K562 (cell line): Measurements from ENCODE around the gene RHEBL1.

Experiments used
- NFE2L1 ChIP-seq: fragments of 450-650 bp; IDR thresholded peaks from 2 replicates; pipeline ENCODE4 v1.6.1; 2016; ENCODE audit warnings: missing genetic modification characterization, low read depth, mild to moderate bottlenecking, missing compliant biosample characterization, moderate library complexity, borderline replicate concordance
- TF ChIP-seq, protein P1 (sequence below): IDR thresholded peaks from 3 replicates; pipeline ENCODE4 v1.6.1; 2011; ENCODE audit warnings: borderline replicate concordance, mild to moderate bottlenecking; ENCODE audit not compliant: insufficient read length, insufficient read depth

GRCh38 chr12:49058366-49059044 lies 11.3 kb downstream of the RHEBL1 start:
- TF ChIP-seq, protein P1, sequence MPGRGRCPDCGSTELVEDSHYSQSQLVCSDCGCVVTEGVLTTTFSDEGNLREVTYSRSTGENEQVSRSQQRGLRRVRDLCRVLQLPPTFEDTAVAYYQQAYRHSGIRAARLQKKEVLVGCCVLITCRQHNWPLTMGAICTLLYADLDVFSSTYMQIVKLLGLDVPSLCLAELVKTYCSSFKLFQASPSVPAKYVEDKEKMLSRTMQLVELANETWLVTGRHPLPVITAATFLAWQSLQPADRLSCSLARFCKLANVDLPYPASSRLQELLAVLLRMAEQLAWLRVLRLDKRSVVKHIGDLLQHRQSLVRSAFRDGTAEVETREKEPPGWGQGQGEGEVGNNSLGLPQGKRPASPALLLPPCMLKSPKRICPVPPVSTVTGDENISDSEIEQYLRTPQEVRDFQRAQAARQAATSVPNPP: no peak
- TF ChIP-seq NFE2L1 (tag): no peak
